Measurements from ENCODE around the gene MYRIP.

DNA sequence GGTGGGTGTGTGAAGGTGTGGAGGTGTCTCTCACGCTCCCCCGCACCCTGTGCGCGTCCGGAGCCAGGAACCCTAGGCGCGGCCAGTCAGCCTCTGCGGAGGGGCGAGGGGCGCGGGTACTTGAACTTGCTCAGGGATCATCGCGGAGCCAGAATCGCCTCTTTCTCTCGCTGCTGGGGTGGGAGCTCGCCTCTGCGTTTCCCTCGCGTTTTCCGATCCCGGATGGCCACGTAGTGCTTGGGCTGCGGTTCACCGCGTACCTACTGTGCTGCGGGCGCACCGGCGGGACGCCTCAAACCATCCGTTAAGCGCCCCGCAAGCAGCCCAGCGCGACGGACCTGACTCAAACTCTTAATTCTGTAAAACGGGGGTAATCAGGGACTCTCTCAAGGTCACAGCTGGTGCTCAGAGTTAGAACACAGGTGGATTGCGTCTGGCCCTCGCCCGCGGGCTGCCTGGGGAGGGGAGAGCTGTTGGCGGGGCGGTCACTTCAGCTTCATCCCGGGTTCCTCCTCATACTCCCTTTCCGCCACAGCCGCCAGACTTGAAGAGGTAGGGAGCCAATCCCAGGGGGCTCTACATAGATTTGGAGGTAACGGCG is 686 bp downstream of the MYRIP start:
- TF ChIP-seq, protein P1, sequence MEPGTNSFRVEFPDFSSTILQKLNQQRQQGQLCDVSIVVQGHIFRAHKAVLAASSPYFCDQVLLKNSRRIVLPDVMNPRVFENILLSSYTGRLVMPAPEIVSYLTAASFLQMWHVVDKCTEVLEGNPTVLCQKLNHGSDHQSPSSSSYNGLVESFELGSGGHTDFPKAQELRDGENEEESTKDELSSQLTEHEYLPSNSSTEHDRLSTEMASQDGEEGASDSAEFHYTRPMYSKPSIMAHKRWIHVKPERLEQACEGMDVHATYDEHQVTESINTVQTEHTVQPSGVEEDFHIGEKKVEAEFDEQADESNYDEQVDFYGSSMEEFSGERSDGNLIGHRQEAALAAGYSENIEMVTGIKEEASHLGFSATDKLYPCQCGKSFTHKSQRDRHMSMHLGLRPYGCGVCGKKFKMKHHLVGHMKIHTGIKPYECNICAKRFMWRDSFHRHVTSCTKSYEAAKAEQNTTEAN (CRISPR knock-in tag; IDR thresholded peaks at IDR 0.05), result no peak
- TF ChIP-seq, protein P2, sequence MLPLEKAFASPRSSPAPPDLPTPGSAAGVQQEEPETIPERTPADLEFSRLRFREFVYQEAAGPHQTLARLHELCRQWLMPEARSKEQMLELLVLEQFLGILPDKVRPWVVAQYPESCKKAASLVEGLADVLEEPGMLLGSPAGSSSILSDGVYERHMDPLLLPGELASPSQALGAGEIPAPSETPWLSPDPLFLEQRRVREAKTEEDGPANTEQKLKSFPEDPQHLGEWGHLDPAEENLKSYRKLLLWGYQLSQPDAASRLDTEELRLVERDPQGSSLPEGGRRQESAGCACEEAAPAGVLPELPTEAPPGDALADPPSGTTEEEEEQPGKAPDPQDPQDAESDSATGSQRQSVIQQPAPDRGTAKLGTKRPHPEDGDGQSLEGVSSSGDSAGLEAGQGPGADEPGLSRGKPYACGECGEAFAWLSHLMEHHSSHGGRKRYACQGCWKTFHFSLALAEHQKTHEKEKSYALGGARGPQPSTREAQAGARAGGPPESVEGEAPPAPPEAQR (CRISPR knock-in tag; IDR thresholded peaks at IDR 0.05), result no peak
- TF ChIP-seq, protein P3, sequence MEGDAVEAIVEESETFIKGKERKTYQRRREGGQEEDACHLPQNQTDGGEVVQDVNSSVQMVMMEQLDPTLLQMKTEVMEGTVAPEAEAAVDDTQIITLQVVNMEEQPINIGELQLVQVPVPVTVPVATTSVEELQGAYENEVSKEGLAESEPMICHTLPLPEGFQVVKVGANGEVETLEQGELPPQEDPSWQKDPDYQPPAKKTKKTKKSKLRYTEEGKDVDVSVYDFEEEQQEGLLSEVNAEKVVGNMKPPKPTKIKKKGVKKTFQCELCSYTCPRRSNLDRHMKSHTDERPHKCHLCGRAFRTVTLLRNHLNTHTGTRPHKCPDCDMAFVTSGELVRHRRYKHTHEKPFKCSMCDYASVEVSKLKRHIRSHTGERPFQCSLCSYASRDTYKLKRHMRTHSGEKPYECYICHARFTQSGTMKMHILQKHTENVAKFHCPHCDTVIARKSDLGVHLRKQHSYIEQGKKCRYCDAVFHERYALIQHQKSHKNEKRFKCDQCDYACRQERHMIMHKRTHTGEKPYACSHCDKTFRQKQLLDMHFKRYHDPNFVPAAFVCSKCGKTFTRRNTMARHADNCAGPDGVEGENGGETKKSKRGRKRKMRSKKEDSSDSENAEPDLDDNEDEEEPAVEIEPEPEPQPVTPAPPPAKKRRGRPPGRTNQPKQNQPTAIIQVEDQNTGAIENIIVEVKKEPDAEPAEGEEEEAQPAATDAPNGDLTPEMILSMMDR (IDR thresholded peaks at IDR 0.05), result no peak
- TF ChIP-seq CREB1 (CRISPR knock-in tag; IDR thresholded peaks at IDR 0.05), result no peak
- no peak for TF ChIP-seq SMAD4 (CRISPR knock-in tag; IDR thresholded peaks at IDR 0.05)
- TF ChIP-seq ZBTB21 (CRISPR knock-in tag; IDR thresholded peaks at IDR 0.05; ENCODE audit: borderline replicate concordance), result no peak
- TF ChIP-seq, protein P4, sequence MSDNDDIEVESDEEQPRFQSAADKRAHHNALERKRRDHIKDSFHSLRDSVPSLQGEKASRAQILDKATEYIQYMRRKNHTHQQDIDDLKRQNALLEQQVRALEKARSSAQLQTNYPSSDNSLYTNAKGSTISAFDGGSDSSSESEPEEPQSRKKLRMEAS (CRISPR knock-in tag; IDR thresholded peaks at IDR 0.05), result no peak; the same call in none of the 2 replicates
- no peak for TF ChIP-seq FOXK1 (CRISPR knock-in tag; IDR thresholded peaks at IDR 0.05)
- TF ChIP-seq IRF2 (CRISPR knock-in tag; IDR thresholded peaks at IDR 0.05; ENCODE audit: borderline replicate concordance, low read depth), result no peak
- no peak for TF ChIP-seq TEAD4 (CRISPR knock-in tag; IDR thresholded peaks at IDR 0.05)
